Neural cell (in vitro differentiated cells): ENCODE measurements around the gene MORN4.

ENCODE experiments used
- EP300 ChIP-seq: fragments of 450-650 bp; conservative IDR thresholded peaks from 2 replicates; pipeline ENCODE4 v1.6.1; 2014; ENCODE audit warnings: antibody characterized with exemption, mild to moderate bottlenecking, moderate library complexity; ENCODE audit not compliant: poor library complexity, severe bottlenecking
- MXI1 ChIP-seq: fragments of 450-650 bp; conservative IDR thresholded peaks from 2 replicates; pipeline ENCODE4 v1.6.1; 2014; ENCODE audit warnings: antibody characterized with exemption, mild to moderate bottlenecking; ENCODE audit not compliant: poor library complexity, severe bottlenecking
- POLR2AphosphoS5 ChIP-seq: IDR thresholded peaks from 2 replicates; pipeline ENCODE4 v1.6.1; 2012
- TAF1 ChIP-seq: IDR thresholded peaks from 2 replicates; pipeline ENCODE4 v1.6.1; 2012; ENCODE audit warnings: low read depth
- TF ChIP-seq, protein P1 (sequence below): fragments of 450-650 bp; IDR thresholded peaks from 2 replicates; pipeline ENCODE4 v1.5.1; 2014; ENCODE audit warnings: antibody characterized with exemption, mild to moderate bottlenecking, moderate library complexity; ENCODE audit not compliant: poor library complexity, severe bottlenecking

DNA sequence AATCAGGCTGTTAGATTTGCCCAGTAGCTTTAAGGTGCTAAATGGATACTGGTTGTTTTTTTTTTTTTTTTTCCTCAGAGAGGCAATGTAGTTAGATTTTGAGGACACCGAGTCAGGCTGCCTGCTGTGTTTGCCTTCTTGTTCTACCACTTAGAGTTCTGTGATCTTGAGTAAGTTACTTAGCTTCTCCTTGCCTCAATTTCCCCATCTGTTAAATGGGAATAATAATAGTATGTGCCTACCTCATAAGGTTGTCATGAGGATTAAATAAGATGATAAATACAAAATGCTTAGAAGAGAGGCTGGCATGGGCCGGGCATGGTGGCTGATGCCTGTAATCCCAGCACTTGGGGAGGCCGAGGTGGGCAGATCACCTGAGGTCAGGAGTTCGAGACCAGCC lies 14.6 kb downstream of the MORN4 start:
- TF ChIP-seq, protein P1, sequence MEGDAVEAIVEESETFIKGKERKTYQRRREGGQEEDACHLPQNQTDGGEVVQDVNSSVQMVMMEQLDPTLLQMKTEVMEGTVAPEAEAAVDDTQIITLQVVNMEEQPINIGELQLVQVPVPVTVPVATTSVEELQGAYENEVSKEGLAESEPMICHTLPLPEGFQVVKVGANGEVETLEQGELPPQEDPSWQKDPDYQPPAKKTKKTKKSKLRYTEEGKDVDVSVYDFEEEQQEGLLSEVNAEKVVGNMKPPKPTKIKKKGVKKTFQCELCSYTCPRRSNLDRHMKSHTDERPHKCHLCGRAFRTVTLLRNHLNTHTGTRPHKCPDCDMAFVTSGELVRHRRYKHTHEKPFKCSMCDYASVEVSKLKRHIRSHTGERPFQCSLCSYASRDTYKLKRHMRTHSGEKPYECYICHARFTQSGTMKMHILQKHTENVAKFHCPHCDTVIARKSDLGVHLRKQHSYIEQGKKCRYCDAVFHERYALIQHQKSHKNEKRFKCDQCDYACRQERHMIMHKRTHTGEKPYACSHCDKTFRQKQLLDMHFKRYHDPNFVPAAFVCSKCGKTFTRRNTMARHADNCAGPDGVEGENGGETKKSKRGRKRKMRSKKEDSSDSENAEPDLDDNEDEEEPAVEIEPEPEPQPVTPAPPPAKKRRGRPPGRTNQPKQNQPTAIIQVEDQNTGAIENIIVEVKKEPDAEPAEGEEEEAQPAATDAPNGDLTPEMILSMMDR = no peak
- TF ChIP-seq POLR2AphosphoS5 = no peak
- TF ChIP-seq EP300 = no peak
- no peak for TF ChIP-seq TAF1
- TF ChIP-seq MXI1 = no peak
